Measurements from ENCODE around the gene CYRIA.

The CYRIA gene

GRCh38 chr2:16669388-16669787 lies 3.8 kb upstream of the CYRIA start:
- DNase-seq (ENCODE audit: low read depth): no peak

- DNase-seq (ENCODE audit: low read depth): no peak
Measured at GRCh38 chr2:16666449-16666801, 791 bp upstream of the CYRIA start.

- DNase-seq (ENCODE audit: low read depth): no peak
Measured at GRCh38 chr2:16664809-16665747, 556 bp downstream of the CYRIA start.

DNA sequence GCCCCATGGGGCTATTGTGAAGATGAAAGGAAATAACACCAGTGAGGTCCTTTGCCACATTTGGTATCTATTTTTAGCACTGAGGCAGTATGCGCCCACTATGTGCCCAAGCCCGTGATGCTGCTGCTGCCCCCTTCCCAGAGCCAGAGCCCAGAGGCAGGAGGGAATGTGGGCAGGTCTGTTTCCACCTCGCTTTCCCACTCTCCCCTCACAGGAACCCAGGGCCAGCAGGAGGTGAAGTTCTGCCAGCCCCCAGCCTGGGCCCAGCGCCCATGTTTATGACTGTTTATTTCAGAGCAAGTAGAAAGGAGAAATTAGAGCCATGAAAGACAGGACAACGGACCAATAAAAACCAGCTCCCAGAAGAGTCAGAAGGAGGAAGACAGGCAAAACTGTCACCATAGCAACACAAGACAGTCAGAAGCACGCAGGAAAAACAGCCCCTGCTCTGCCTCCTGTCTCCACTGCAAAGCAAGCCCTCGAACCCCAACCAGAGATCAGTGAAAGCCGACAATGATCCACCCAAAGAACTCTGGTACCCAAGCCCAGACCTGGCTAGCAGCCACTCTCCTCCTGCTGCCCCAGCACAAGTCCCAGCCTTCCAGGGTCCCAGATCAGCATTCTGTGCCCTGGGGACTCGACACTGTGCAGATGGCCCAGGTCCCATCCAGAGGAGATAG lies 1.4 kb downstream of the CYRIA start:
- no peak for DNase-seq (ENCODE audit: low read depth)

DNA sequence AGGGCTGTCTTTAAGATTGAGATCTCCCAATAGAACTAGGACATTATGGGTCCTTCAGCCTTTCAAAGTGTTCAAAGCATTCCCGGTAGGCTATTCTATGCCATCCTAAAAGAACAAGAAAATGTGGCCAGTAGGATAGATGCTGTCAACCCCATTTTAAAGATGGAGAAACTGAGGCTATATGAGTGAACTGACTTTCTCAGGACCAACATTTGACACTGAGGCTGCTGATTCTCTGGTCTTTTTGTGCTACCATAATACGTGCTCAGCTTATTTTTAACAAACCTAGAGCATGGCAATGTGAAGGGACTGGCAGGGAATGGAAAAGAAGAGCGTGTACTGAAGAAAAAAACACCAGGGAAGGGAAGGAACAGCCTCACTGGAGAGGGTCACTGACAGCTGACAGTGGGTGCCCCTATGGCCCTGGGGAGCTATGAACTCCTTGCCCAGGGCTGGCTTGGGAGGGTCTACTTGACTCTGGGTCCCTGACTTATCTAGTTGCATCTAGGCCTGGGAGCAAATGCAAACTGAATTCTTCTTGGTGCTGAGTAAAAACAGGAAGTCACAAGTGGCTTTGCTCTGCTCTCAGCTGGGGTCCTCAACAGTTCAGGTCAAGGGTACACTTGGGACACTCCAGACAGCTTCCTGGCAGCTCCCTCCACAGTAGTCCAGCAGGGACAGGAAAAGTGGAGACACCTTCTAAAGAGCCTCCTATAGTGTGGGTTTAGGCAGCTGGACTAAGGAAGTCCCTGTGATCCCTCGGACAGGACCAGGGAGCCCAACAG lies 2.3 kb downstream of the CYRIA start:
- no peak for DNase-seq (ENCODE audit: low read depth)

- DNase-seq (ENCODE audit: low read depth): no peak
Measured at GRCh38 chr2:16661936-16662839, 3.4 kb downstream of the CYRIA start.

DNA sequence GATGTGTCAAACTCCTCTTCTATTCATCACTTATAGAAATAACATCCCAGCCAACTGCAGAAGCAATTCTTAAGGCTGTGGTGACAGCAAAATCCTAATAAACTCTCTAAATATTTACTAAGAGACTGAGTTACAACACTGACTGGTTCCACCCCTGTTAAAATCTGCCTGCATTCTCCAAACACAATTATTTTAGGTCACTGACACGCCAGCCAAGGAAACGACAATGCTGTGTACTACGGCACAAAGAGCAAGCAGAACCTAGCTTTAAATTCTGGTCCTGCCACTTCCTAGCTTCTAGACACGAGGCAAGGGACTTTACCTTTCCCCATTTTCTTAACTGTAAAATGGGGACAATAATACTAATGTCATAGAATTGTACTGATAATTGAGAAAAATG lies 4.1 kb downstream of the CYRIA start:
- no peak for DNase-seq (ENCODE audit: low read depth)

DNA sequence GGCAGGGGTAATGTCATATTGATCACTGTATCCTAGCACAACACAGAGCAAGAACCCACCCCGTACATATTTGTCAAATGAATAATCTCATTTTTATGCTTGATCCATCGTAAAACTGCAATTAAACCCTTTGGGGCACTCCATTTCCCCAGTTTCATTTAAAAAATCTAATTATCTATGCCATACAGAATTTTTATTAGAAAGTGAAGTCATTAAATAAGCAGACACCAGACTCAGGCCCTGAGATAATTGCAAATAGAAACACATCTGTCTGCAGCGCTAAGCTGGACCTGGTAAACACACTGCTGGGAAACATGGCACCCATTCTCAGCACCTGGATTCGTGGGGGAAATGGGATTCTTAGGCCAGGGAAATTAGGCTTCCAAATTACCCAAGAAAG lies 5.1 kb downstream of the CYRIA start:
- no peak for DNase-seq (ENCODE audit: low read depth)

DNA sequence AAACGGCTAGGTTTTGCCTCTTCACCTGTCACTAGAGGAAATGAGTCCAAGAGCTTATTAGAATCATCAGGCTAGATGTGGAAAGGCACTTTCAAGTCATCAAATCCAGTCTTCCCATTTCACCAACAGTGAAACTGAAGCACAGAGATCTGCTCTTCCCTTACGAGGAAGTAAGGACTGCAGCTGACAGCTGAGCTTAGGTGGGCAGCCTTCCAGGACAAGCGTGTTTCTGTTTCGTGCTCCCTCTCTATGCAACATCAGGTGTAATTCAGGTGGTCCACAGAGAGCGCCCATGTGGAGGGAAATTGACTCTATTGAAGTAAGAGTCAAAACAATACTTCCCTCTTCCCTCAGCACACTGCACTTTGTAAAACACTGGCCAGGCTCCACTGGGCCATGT lies 5.5 kb downstream of the CYRIA start:
- DNase-seq (ENCODE audit: low read depth): no peak

- no peak for DNase-seq (ENCODE audit: low read depth)
Measured at GRCh38 chr2:16658076-16658739, 7.4 kb downstream of the CYRIA start.

DNA sequence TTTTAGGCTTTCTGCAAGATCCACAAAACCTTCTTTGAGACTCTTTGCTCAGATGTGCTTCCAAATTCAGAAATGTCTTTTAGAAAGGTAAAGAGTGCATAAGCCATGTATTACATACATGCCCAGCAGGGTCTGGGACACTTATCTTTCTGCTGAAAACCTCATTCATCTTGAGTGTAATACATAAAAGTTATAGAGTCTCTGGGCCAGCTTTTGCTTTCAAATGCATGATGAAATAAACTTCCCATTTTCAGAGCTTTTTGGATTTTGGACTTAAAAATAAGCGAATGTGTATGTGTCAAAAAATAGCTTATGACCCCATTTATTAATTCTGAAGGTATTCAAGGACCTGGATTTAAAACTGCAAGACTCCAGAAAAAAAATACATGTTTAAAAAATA lies 8.0 kb downstream of the CYRIA start:
- DNase-seq (ENCODE audit: low read depth): no peak

DNA sequence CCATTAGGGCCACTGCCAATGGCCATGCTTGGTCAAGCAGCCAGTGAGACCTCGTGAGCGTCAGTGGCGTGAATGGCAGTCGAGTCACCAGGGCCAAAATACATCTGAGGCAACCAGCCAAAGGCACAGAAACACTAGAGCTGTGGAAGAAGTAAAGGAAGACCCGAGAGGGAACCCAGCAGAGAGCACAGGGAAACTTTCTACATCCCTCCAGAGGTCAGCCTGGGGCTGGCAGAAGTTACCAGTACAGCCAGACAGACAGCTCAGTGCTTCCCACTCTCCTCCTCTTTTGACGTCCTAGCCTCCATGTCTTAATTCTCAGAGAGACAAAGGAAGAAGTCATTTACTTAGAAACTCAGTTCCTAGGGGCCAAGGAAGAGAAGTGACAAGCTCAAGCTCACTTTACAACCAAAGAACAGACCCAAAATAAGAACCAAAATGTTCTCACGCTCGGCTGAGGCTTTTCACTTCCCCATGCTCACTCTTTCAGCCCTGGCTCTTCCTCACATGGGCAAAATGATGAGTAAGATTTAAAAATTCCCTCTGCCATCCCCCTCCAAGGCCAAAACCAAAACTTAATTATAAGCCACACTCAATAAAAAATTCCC lies 8.7 kb downstream of the CYRIA start:
- no peak for DNase-seq (ENCODE audit: low read depth)

- no peak for DNase-seq (ENCODE audit: low read depth)
Measured at GRCh38 chr2:16655905-16656642, 9.6 kb downstream of the CYRIA start.

GRCh38 chr2:16655445-16655837 lies 10.2 kb downstream of the CYRIA start:
- DNase-seq (ENCODE audit: low read depth): no peak

DNA sequence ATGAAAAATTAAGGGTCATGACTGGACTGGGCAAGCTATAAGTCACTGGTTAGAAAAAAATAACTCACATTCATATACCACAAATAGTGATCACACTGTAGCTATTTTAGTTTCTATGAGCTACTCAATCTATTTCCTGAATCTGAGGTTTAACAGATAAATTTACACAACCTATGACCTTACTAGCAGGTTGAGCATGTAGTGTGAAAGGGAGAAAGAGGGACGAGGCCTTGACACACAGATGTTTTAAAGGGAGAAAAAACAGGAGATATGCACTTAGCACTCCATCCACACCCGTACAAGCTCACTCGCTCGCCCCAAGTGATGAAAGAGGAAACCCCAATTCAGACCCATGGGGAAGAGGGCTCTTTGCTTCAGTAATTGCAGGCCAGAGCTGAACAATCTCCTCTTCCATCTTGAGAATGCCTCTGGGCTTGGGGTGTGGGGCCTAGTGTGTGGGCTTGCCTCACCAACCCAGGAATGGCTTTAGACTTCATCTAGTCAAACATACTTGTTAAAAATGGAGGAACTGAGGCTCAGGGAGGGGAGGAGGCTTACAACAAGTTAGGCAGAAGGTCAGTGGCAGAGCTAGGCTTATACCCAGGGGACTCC lies 10.7 kb downstream of the CYRIA start:
- no peak for DNase-seq (ENCODE audit: low read depth)

GRCh38 chr2:16653799-16654198 lies 11.8 kb downstream of the CYRIA start:
- no peak for DNase-seq (ENCODE audit: low read depth)

DNA sequence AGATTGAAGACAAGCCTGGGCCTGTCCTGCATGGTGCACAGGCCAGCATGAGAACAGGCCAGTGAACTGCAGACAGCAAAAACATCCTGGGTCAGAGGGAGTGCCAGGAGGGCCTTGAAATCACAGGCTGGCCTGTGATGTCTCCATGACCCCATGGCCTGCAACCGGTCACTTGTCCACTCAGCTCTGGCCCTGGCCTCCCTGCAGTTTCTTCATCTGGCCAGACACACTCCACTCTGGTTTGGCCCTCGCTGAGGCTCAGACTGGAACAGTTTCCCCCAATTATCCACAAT lies 12.6 kb downstream of the CYRIA start:
- DNase-seq (ENCODE audit: low read depth): no peak

DNA sequence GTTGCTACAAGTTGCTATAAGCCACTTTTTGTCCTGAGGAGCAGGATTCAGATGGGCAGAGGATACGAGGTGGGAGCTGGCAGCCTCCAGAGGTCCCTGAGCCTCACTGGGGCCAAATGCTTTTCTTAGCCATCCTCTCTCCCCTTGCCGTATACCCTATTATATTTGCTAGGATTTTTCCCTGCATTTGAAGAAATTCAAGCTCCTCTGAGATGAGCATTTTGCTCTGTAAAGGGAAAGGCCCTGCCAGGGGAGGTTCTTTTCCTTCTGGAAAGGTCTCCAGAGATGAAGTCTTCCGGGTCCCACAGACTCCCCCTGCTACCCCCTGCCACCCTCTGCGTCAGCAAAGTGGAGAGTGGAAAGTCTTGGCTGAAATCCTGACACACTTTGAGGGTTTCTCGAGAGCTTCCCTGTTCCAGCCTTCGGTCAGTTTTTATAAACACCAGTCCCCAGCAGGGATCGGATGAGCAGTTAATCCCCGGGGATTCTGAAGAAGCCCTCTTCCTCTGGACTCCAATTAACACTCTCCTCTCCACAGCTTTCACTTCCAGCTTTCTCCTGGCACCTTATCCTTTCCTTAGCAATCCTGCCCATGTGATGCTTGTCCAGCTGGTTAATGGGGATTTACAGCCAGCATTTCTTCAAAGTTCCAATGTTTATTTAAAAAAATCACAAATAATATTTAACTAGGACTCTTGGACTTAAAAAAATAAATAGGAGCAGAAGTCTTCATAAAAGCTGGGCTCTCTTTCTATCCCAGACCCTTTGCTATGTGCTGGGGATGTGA lies 13.1 kb downstream of the CYRIA start:
- DNase-seq (ENCODE audit: low read depth): no peak
